H9 (cell line): ENCODE data around the gene HMX1. TPM values are rescaled to one million over a fixed set of nuclear protein-coding genes. Genes with fewer than 3 reads are reported as not detected.
A peak's percentile ranks its signal among the peaks of the same experiment; 100 is the strongest.

ENCODE experiments used
- DNase-seq: peaks from one replicate; pipeline ENCODE4 v3.0.0-alpha.2; 2017
- H2AFZ ChIP-seq: one replicate; pipeline ENCODE4 v1.6.1; 2013; ENCODE audit warnings: mild to moderate bottlenecking, low read length, control low read depth, moderate library complexity
- H2AK5ac ChIP-seq: 2 replicates; pipeline ENCODE4 v1.6.1; 2013; ENCODE audit warnings: low read length, control low read depth, mixed read lengths; ENCODE audit not compliant: insufficient read length
- H2BK120ac ChIP-seq: one replicate; pipeline ENCODE4 v1.6.1; 2013; ENCODE audit warnings: low read depth, mild to moderate bottlenecking, low read length, control low read depth, inconsistent platforms; ENCODE audit not compliant: poor library complexity, severe bottlenecking
- H2BK12ac ChIP-seq: 2 replicates; pipeline ENCODE4 v1.6.1; 2013; ENCODE audit warnings: low read length, control low read depth, mixed read lengths, low read depth; ENCODE audit not compliant: insufficient read length
- H2BK15ac ChIP-seq: 2 replicates; pipeline ENCODE4 v1.6.1; 2013; ENCODE audit warnings: low read depth, low read length, control low read depth
- H2BK20ac ChIP-seq: one replicate; pipeline ENCODE4 v1.6.1; 2013; ENCODE audit warnings: low read depth, mild to moderate bottlenecking, low read length, control low read depth, inconsistent platforms; ENCODE audit not compliant: poor library complexity, severe bottlenecking
- H2BK5ac ChIP-seq: 2 replicates; pipeline ENCODE4 v1.6.1; 2013; ENCODE audit warnings: low read length, control low read depth, mixed read lengths; ENCODE audit not compliant: insufficient read length
- H3K14ac ChIP-seq: 2 replicates; pipeline ENCODE4 v1.6.1; 2013; ENCODE audit warnings: low read length, control low read depth; ENCODE audit not compliant: insufficient read depth
- H3K18ac ChIP-seq: 2 replicates; pipeline ENCODE4 v1.6.1; 2013; ENCODE audit warnings: low read depth, mild to moderate bottlenecking, mixed read lengths, low read length, control low read depth; ENCODE audit not compliant: insufficient read length
- H3K23ac ChIP-seq: 2 replicates; pipeline ENCODE4 v1.6.1; 2013; ENCODE audit warnings: low read length, control low read depth, mixed read lengths, low read depth; ENCODE audit not compliant: insufficient read length
- H3K23me2 ChIP-seq: 2 replicates; pipeline ENCODE4 v1.6.1; 2013; ENCODE audit warnings: low read depth, mild to moderate bottlenecking, mixed read lengths, low read length, control low read depth; ENCODE audit not compliant: insufficient read length, poor library complexity, severe bottlenecking
- H3K27ac ChIP-seq: 2 replicates; pipeline ENCODE4 v1.5.1; 2013; ENCODE audit warnings: low read length, control low read depth, mixed read lengths, low read depth; ENCODE audit not compliant: insufficient read length
- H3K27me3 ChIP-seq: 2 replicates; pipeline ENCODE4 v1.6.1; 2013; ENCODE audit warnings: low read length, control low read depth, inconsistent platforms; ENCODE audit not compliant: insufficient read depth
- H3K4ac ChIP-seq: 2 replicates; pipeline ENCODE4 v1.6.1; 2013; ENCODE audit warnings: low read depth, mild to moderate bottlenecking, control low read depth, inconsistent platforms, low read length, moderate library complexity
- H3K4me1 ChIP-seq: 2 replicates; pipeline ENCODE4 v1.6.1; 2013; ENCODE audit warnings: low read length, control low read depth, inconsistent platforms; ENCODE audit not compliant: insufficient read depth
- H3K4me2 ChIP-seq: 2 replicates; pipeline ENCODE4 v1.6.1; 2013; ENCODE audit warnings: low read length, control low read depth, mixed read lengths; ENCODE audit not compliant: insufficient read length, insufficient read depth
- H3K56ac ChIP-seq: 2 replicates; pipeline ENCODE4 v1.6.1; 2013; ENCODE audit warnings: low read depth, mild to moderate bottlenecking, mixed read lengths, low read length, control low read depth; ENCODE audit not compliant: insufficient read length
- H3K79me1 ChIP-seq: 2 replicates; pipeline ENCODE4 v1.6.1; 2013; ENCODE audit warnings: low read depth, mild to moderate bottlenecking, moderate library complexity, low read length, control low read depth, inconsistent platforms; ENCODE audit not compliant: insufficient read depth, poor library complexity, severe bottlenecking
- H3K79me2 ChIP-seq: 2 replicates; pipeline ENCODE4 v1.6.1; 2013; ENCODE audit warnings: low read length, control low read depth, inconsistent platforms; ENCODE audit not compliant: insufficient read depth
- H3K9ac ChIP-seq: 2 replicates; pipeline ENCODE4 v1.6.1; 2013; ENCODE audit warnings: low read length, control low read depth, mixed read lengths; ENCODE audit not compliant: insufficient read length; ENCODE audit errors: extremely low read depth
- H3K9me3 ChIP-seq: one replicate; pipeline ENCODE4 v1.6.1; 2013; ENCODE audit warnings: low read depth, low read length, inconsistent platforms; ENCODE audit not compliant: control insufficient read depth
- H3T11ph ChIP-seq: one replicate; pipeline ENCODE4 v1.6.1; 2013; ENCODE audit warnings: mild to moderate bottlenecking, low read length, control low read depth, inconsistent platforms
- H4K20me1 ChIP-seq: one replicate; pipeline ENCODE4 v1.6.1; 2013; ENCODE audit not compliant: control insufficient read depth, insufficient read length, insufficient read depth
- H4K5ac ChIP-seq: 2 replicates; pipeline ENCODE4 v1.6.1; 2013; ENCODE audit warnings: low read depth, mild to moderate bottlenecking, mixed read lengths, low read length, control low read depth; ENCODE audit not compliant: insufficient read length
- H4K8ac ChIP-seq: replicated peaks from 2 replicates; pipeline ENCODE4 v1.6.1; 2013; ENCODE audit warnings: low read length, control low read depth, mixed read lengths, low read depth; ENCODE audit not compliant: insufficient read length
- H4K91ac ChIP-seq: 2 replicates; pipeline ENCODE4 v1.6.1; 2013; ENCODE audit warnings: low read depth, mild to moderate bottlenecking, moderate library complexity, mixed read lengths, low read length, control low read depth; ENCODE audit not compliant: insufficient read length
- H3K27ac Mint-ChIP-seq, 3 experiments: 2 replicates in 2 of 3; 3 replicates in 1 of 3; pipeline ENCODE4 v1.8.0; 2020 to 2021; ENCODE audit warnings: mixed read lengths in 3 of 3, mild to moderate bottlenecking in 1 of 3, moderate library complexity in 1 of 3
- H3K27me3 Mint-ChIP-seq: 2 replicates; pipeline ENCODE4 v1.8.0; 2021; ENCODE audit warnings: low read depth, mild to moderate bottlenecking, moderate library complexity, mixed read lengths
- H3K36me3 Mint-ChIP-seq, 3 experiments: 2 replicates in 2 of 3; 3 replicates in 1 of 3; pipeline ENCODE4 v1.8.0; 2020 to 2021; ENCODE audit warnings: low read depth in 3 of 3, mixed read lengths in 3 of 3; ENCODE audit not compliant: insufficient read depth in 1 of 3
- H3K4me1 Mint-ChIP-seq, 2 experiments: 2 replicates each; pipeline ENCODE4 v1.8.0; 2020; ENCODE audit warnings: mixed read lengths in 2 of 2
- H3K4me3 Mint-ChIP-seq, 2 experiments: 2 replicates in 1 of 2; 3 replicates in 1 of 2; pipeline ENCODE4 v1.8.0; 2020 to 2021; ENCODE audit warnings: mild to moderate bottlenecking in 2 of 2, mixed read lengths in 2 of 2, moderate library complexity in 1 of 2
- H3K9me3 Mint-ChIP-seq, 2 experiments: 2 replicates in 1 of 2; 3 replicates in 1 of 2; pipeline ENCODE4 v1.8.0; 2020; ENCODE audit warnings: mild to moderate bottlenecking in 2 of 2, mixed read lengths in 2 of 2, moderate library complexity in 1 of 2
- WGBS: extraction: QIAGEN DNeasy Blood & Tissue Kit; methylation state at CpG from one replicate; pipeline ENCODE4 v1.1.7; 2013; ENCODE audit warnings: missing lambda C conversion rate, low lambda C conversion rate, mixed read lengths; ENCODE audit not compliant: insufficient read length; ENCODE audit errors: extremely low coverage; 5-methylcytosine and 5-hydroxymethylcytosine counted together
- total RNA-seq: library from RNA; stranded (reverse); gene quantifications from 2 replicates; pipeline ENCODE4 v1.2.1, GENCODE V29; 2021
- TF ChIP-seq, protein P1 (sequence below): fragments of 200-600 bp; sonication (generic); conservative IDR thresholded peaks from 3 replicates; pipeline ENCODE4 v1.8.0; 2021; ENCODE audit warnings: antibody characterized with exemption, mild to moderate bottlenecking

The HMX1 gene
- total RNA-seq, 1 experiment from 2014 or later = 0.26 TPM

DNA sequence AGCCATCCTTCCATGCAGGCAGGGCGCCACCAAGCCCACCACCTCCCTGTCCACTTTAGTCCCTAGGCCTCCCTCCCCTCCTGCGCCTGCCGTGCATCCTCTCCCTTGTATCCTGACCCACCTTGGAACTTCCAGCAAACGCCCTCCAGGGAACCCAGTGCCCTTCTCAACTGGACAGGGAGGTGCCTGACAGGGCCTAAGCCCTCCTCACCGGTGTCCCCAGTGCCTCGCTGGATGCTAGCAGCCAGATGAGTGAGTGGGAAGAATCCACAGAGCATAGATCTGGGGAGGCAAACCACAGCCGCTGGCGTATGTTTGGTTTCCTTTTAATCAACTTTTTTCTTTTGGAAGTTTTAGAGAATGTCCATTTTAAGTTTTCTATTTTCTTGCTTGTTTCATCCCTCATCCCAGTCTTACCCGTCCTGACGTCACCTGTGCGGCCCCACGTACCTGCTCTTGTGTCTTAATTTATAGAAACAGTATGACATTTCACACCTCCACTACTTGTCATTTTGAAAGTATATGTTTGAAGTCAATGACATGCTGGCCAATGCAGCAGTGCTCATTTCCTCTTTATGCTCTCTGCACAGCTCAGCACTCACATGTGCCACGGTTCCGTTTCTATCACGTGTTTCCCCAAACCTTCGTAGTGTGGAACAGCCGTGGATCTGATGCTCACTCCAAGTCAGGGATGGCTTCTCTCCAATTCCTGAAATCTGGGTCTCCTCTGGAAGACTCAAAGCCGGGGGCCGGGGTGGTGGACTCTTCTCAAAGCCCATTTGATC, 3.4 kb upstream of the HMX1 start:
- TF ChIP-seq, protein P1, sequence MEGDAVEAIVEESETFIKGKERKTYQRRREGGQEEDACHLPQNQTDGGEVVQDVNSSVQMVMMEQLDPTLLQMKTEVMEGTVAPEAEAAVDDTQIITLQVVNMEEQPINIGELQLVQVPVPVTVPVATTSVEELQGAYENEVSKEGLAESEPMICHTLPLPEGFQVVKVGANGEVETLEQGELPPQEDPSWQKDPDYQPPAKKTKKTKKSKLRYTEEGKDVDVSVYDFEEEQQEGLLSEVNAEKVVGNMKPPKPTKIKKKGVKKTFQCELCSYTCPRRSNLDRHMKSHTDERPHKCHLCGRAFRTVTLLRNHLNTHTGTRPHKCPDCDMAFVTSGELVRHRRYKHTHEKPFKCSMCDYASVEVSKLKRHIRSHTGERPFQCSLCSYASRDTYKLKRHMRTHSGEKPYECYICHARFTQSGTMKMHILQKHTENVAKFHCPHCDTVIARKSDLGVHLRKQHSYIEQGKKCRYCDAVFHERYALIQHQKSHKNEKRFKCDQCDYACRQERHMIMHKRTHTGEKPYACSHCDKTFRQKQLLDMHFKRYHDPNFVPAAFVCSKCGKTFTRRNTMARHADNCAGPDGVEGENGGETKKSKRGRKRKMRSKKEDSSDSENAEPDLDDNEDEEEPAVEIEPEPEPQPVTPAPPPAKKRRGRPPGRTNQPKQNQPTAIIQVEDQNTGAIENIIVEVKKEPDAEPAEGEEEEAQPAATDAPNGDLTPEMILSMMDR = no peak
- no peak overlapping the region for H2BK15ac ChIP-seq
- no peak overlapping the region for H3K14ac ChIP-seq
- H2AFZ ChIP-seq = no peak overlapping the region
- no peak overlapping the region for H3K18ac ChIP-seq
- no peaks in the 10 kb centered on the region; a peak in 1 of 7 replicates for H3K36me3 Mint-ChIP-seq
- no CpG with 5 or more reads among the region's 19 CpGs for WGBS
- no peak overlapping the region for H2BK120ac ChIP-seq
- peaks cover 2 to 14% of the 10 kb centered on the region in 2 experiments; a peak in 2 of 5 replicates for H3K9me3 Mint-ChIP-seq
- H2AK5ac ChIP-seq = no peak overlapping the region
- H3K56ac ChIP-seq = no peak overlapping the region
- H3K27me3 Mint-ChIP-seq = peaks cover 93% of the 10 kb centered on the region
- no peak overlapping the region for H4K5ac ChIP-seq
- no peak for DNase-seq
- no peak overlapping the region for H3K27ac ChIP-seq
- H3K9me3 ChIP-seq = no peaks in the 10 kb centered on the region
- H3K9ac ChIP-seq = no peak overlapping the region
- no peaks in the 10 kb centered on the region for H4K20me1 ChIP-seq
- peaks cover 14 to 41% of the 10 kb centered on the region in 2 experiments for H3K4me1 Mint-ChIP-seq
- no peak overlapping the region for H3K4ac ChIP-seq
- H3K4me3 Mint-ChIP-seq = peak overlapping the region in 1 of 2 experiments; percentile 1; a peak in 1 of 5 replicates
- H3T11ph ChIP-seq = no peak overlapping the region
- H3K23me2 ChIP-seq = no peaks in the 10 kb centered on the region
- no peak overlapping the region for H2BK5ac ChIP-seq
- H3K79me1 ChIP-seq = no peaks in the 10 kb centered on the region
- no peak overlapping the region for H3K23ac ChIP-seq
- peak overlapping the region in 1 of 3 experiments; percentile 40; a peak in 1 of 7 replicates for H3K27ac Mint-ChIP-seq
- no peaks in the 10 kb centered on the region for H3K4me1 ChIP-seq
- H3K4me2 ChIP-seq = no peak overlapping the region
- no peaks in the 10 kb centered on the region for H3K79me2 ChIP-seq
- H2BK20ac ChIP-seq = no peak overlapping the region
- no peak overlapping the region for H2BK12ac ChIP-seq
- peaks cover 90% of the 10 kb centered on the region for H3K27me3 ChIP-seq
- no peak overlapping the region for H4K8ac ChIP-seq
- no peak overlapping the region for H4K91ac ChIP-seq
